ENCODE measurements around the gene SH3BP4.

GRCh38 chr2:234917211-234917975, 34.4 kb upstream of the SH3BP4 start:
- TF ChIP-seq POLR2AphosphoS5 (IDR thresholded peaks at IDR 0.05; ENCODE audit: low read depth, low read length), result no peak
- no peak for TF ChIP-seq SIN3A (IDR thresholded peaks at IDR 0.05; ENCODE audit: borderline replicate concordance, insufficient read depth, low read length)
- TF ChIP-seq REST (IDR thresholded peaks at IDR 0.05; ENCODE audit: insufficient read depth in 1 of 2, low read depth in 2 of 2, low read length in 2 of 2), result no peak
- TF ChIP-seq TAF1 (IDR thresholded peaks at IDR 0.05; ENCODE audit: borderline replicate concordance, insufficient read depth, low read length), result no peak
